GM06990 (cell line): ENCODE measurements around the gene SLC6A5.

Experiments used
- DNase-seq: peaks from one replicate; pipeline ENCODE4 v3.0.0-alpha.2; 2011; ENCODE audit not compliant: insufficient read length; ENCODE audit errors: extremely low read depth
- H3K27me3 ChIP-seq: replicated peaks from 2 replicates; pipeline ENCODE4 v1.6.0; 2011; ENCODE audit warnings: low read length; ENCODE audit not compliant: control insufficient read depth, insufficient read depth
- H3K36me3 ChIP-seq: 2 replicates; pipeline ENCODE4 v1.5.1; 2011; ENCODE audit warnings: low read length; ENCODE audit not compliant: control insufficient read depth, insufficient read depth
- H3K4me3 ChIP-seq: replicated peaks from 2 replicates; pipeline ENCODE4 v1.5.1; 2011; ENCODE audit warnings: low read depth, mild to moderate bottlenecking, control low read depth, low read length
- TF ChIP-seq, protein P1 (sequence below): IDR thresholded peaks from 2 replicates; pipeline ENCODE4 v1.5.1; 2011; ENCODE audit warnings: low read length, control low read depth, mild to moderate bottlenecking, inconsistent platforms; ENCODE audit not compliant: insufficient read depth, poor library complexity, severe bottlenecking

SLC6A5 gene

GRCh38 chr11:20631519-20632168 lies 32.2 kb downstream of the SLC6A5 start:
- no peak for DNase-seq
- no peaks in the 10 kb centered on the region; the same call in 1 of the 2 replicates for H3K27me3 ChIP-seq
- no peak overlapping the region for H3K4me3 ChIP-seq
- TF ChIP-seq, protein P1, sequence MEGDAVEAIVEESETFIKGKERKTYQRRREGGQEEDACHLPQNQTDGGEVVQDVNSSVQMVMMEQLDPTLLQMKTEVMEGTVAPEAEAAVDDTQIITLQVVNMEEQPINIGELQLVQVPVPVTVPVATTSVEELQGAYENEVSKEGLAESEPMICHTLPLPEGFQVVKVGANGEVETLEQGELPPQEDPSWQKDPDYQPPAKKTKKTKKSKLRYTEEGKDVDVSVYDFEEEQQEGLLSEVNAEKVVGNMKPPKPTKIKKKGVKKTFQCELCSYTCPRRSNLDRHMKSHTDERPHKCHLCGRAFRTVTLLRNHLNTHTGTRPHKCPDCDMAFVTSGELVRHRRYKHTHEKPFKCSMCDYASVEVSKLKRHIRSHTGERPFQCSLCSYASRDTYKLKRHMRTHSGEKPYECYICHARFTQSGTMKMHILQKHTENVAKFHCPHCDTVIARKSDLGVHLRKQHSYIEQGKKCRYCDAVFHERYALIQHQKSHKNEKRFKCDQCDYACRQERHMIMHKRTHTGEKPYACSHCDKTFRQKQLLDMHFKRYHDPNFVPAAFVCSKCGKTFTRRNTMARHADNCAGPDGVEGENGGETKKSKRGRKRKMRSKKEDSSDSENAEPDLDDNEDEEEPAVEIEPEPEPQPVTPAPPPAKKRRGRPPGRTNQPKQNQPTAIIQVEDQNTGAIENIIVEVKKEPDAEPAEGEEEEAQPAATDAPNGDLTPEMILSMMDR: no peak
- no peaks in the 10 kb centered on the region for H3K36me3 ChIP-seq

DNA sequence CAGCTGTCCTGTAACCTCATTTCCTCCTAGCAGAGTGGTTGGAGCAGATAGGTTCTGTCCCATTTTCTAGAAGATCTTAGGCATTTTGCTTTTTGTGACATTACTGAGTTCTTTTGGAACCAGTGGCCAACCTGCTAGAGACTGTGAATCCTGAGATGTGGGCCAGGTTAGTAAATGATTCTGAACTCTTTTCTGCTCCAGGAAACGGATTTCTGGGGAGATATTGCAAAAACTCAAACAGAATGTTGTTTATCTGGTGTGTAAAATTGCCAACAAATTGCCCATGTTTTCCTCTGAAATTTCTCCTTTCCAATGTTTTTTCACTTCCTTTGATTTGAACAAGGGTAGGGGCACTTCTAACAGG lies 32.7 kb downstream of the SLC6A5 start:
- TF ChIP-seq, protein P1: no peak
- Histone ChIP-seq H3K36me3 (no peaks in the 10 kb centered on the region), H3K27me3 (no peaks in the 10 kb centered on the region; the same call in 1 of the 2 replicates), H3K4me3 (no peak overlapping the region)
- no peak for DNase-seq

DNA sequence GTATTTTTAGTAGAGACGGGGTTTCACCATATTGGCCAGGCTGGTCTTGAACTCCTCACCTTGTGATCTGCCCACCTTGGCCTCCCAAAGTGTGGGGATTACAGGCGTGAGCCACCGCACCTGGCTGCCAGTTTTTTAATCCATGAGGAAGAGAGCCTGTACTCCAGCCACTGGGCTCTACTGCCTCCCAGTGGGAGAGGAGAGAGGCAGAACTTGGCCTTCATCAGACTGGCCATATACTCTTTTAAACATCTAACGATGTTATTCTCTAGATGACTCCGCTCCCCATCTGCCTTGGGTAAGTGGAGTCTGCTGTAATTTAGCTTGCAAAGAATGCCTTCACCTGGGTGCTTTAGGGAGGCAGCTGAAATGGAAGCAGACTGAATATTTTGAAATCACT lies 34.6 kb downstream of the SLC6A5 start:
- no peak for DNase-seq
- TF ChIP-seq, protein P1: peak; percentile 15
- Histone ChIP-seq H3K36me3 (no peaks in the 10 kb centered on the region), H3K27me3 (no peaks in the 10 kb centered on the region; the same call in 1 of the 2 replicates), H3K4me3 (no peak overlapping the region)

- no peaks in the 10 kb centered on the region for H3K36me3 ChIP-seq
- no peak for DNase-seq
- H3K4me3 ChIP-seq: no peak overlapping the region
- no peaks in the 10 kb centered on the region; the same call in none of the 2 replicates for H3K27me3 ChIP-seq
- TF ChIP-seq, protein P1: no peak
Measured at GRCh38 chr11:20634781-20635180, 35.4 kb downstream of the SLC6A5 start.

DNA sequence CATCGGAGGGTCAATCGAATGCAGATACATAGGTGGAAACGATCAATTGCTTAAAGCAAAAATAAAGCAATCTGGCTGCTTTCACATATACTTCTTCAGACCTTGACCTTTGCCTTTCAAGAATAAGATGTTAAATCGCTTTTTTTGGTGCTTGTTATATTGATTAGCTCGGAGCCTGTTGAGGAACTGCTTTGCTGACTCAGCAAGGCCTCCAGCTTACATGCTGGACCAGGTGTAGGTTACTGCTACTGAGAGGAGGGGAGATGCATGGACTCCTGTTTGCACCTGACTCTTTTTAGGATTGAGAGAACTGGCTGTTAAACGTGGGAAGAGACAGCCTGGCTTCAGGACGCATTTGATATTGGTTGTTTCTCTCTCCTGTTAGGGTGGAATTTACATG lies 38.7 kb downstream of the SLC6A5 start:
- no peak for DNase-seq
- TF ChIP-seq, protein P1: no peak
- H3K36me3 ChIP-seq: no peaks in the 10 kb centered on the region
- H3K27me3 ChIP-seq: no peaks in the 10 kb centered on the region; the same call in none of the 2 replicates
- no peak overlapping the region for H3K4me3 ChIP-seq

DNA sequence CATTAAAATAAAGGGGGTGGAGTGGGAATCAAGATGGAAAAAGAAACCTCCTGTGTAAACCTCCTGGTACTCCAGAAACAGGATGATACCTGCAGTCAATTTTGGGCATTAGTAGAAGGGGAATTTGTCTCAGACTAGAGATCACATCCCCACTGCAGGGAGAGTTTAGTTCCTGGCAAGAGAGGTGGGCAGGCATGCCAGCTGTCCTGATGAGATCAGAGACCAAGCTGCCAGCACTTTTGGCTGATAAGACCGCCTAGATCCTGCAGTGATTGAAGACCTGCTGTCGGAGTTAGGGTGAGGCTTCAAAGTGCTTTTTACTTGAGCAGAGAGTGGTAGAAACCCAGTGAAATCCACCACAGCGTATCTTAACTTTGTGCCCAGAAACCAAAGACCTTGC lies 40.3 kb downstream of the SLC6A5 start:
- H3K36me3 ChIP-seq: no peaks in the 10 kb centered on the region
- TF ChIP-seq, protein P1: no peak
- no peak for DNase-seq
- H3K27me3 ChIP-seq: no peaks in the 10 kb centered on the region; the same call in none of the 2 replicates
- no peak overlapping the region for H3K4me3 ChIP-seq
